Endothelial cell of umbilical vein (primary cell): Measurements from ENCODE around the gene ZNF556.

Experiments used
- EZH2 ChIP-seq: IDR thresholded peaks from 2 replicates; pipeline ENCODE4 v1.6.1; 2012; ENCODE audit warnings: borderline replicate concordance, low read depth, mild to moderate bottlenecking, moderate library complexity, low read length, inconsistent platforms; ENCODE audit not compliant: severe bottlenecking
- GATA2 ChIP-seq: IDR thresholded peaks from 2 replicates; pipeline ENCODE4 v1.7.0; 2011; ENCODE audit warnings: low read depth, mild to moderate bottlenecking, moderate library complexity, mixed read lengths, low read length; ENCODE audit not compliant: insufficient read length, insufficient read depth
- MYC ChIP-seq: IDR thresholded peaks from one replicate; pipeline ENCODE4 v1.6.1; 2011; ENCODE audit warnings: mild to moderate bottlenecking, low read depth, low read length
- POLR2A ChIP-seq: IDR thresholded peaks from 2 replicates; pipeline ENCODE4 v1.6.1; 2012; ENCODE audit warnings: low read depth, mild to moderate bottlenecking, control low read depth, low read length
- POLR2AphosphoS5 ChIP-seq: IDR thresholded peaks from 2 replicates; pipeline ENCODE4 v1.6.1; 2012; ENCODE audit warnings: low read depth, mild to moderate bottlenecking, control low read depth, low read length, moderate library complexity; ENCODE audit not compliant: insufficient read depth
- TF ChIP-seq, protein P1 (sequence below), 2 donors: IDR thresholded peaks; 1 replicate in 1 of 2; 2 replicates in 1 of 2; pipeline ENCODE4 v1.5.1; 2011; ENCODE audit warnings: low read length in 2 of 2, mild to moderate bottlenecking in 2 of 2, moderate library complexity in 2 of 2, control low read depth in 1 of 2, inconsistent platforms in 1 of 2, low read depth in 1 of 2; ENCODE audit not compliant: insufficient read depth in 1 of 2; ENCODE audit errors: extremely low read depth in 1 of 2
- TF ChIP-seq, protein P2 (sequence below): IDR thresholded peaks from 2 replicates; pipeline ENCODE4 v1.6.1; 2011; ENCODE audit not compliant: insufficient read depth, insufficient read length

- TF ChIP-seq POLR2A (no peak), POLR2AphosphoS5 (peak; percentile 71), EZH2 (no peak), GATA2 (no peak), MYC (no peak)
- TF ChIP-seq, protein P1, sequence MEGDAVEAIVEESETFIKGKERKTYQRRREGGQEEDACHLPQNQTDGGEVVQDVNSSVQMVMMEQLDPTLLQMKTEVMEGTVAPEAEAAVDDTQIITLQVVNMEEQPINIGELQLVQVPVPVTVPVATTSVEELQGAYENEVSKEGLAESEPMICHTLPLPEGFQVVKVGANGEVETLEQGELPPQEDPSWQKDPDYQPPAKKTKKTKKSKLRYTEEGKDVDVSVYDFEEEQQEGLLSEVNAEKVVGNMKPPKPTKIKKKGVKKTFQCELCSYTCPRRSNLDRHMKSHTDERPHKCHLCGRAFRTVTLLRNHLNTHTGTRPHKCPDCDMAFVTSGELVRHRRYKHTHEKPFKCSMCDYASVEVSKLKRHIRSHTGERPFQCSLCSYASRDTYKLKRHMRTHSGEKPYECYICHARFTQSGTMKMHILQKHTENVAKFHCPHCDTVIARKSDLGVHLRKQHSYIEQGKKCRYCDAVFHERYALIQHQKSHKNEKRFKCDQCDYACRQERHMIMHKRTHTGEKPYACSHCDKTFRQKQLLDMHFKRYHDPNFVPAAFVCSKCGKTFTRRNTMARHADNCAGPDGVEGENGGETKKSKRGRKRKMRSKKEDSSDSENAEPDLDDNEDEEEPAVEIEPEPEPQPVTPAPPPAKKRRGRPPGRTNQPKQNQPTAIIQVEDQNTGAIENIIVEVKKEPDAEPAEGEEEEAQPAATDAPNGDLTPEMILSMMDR (IDR thresholded peaks at IDR 0.05; ENCODE audit: extremely low read depth in 1 of 2, insufficient read depth in 1 of 2, low read depth in 1 of 2, low read length in 2 of 2): peak; percentile 96 to 98
- TF ChIP-seq, protein P2, sequence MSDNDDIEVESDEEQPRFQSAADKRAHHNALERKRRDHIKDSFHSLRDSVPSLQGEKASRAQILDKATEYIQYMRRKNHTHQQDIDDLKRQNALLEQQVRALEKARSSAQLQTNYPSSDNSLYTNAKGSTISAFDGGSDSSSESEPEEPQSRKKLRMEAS: peak; percentile 41
Observed at GRCh38 chr19:2819540-2820111, 47.5 kb upstream of the ZNF556 start, which contains the start of gene ZNF554.
